ENCODE results near the gene BFSP2. TPM values are rescaled to one million over a fixed set of nuclear protein-coding genes. Genes with fewer than 3 reads are reported as not detected.
A peak's percentile ranks its signal among the peaks of the same experiment; 100 is the strongest.

The BFSP2 gene
- total RNA-seq, 1 donor from 2014 or later = not detected

DNA sequence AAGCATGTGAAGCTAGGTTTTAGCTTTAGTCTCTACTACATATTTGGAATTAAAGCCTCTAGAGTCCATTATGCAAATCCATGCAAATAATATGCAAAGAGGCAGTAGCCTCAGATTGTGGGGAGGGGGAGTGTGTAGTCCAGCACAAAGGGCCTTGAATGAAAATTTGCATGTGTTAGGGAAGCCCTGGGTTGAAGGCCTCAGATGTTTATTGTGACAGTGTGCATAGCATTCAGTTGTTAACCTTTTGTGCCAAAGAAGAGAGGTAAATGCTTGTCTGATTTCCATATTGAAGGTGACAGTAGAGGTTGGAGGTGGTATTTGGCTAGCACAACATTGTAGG, 24.5 kb upstream of the BFSP2 start:
- TF ChIP-seq, protein P1, sequence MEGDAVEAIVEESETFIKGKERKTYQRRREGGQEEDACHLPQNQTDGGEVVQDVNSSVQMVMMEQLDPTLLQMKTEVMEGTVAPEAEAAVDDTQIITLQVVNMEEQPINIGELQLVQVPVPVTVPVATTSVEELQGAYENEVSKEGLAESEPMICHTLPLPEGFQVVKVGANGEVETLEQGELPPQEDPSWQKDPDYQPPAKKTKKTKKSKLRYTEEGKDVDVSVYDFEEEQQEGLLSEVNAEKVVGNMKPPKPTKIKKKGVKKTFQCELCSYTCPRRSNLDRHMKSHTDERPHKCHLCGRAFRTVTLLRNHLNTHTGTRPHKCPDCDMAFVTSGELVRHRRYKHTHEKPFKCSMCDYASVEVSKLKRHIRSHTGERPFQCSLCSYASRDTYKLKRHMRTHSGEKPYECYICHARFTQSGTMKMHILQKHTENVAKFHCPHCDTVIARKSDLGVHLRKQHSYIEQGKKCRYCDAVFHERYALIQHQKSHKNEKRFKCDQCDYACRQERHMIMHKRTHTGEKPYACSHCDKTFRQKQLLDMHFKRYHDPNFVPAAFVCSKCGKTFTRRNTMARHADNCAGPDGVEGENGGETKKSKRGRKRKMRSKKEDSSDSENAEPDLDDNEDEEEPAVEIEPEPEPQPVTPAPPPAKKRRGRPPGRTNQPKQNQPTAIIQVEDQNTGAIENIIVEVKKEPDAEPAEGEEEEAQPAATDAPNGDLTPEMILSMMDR (IDR thresholded peaks at IDR 0.05) = no peak
- DNase-seq (ENCODE audit: extremely low spot score, unreplicated experiment) = no peak
- no peaks in the 10 kb centered on the region for H3K9me3 Mint-ChIP-seq (ENCODE audit: unreplicated experiment)
- no peak overlapping the region for H3K4me3 Mint-ChIP-seq (ENCODE audit: unreplicated experiment)
- peaks cover 4% of the 10 kb centered on the region for H3K4me1 Mint-ChIP-seq (ENCODE audit: unreplicated experiment)
- no peaks in the 10 kb centered on the region for H3K27me3 Mint-ChIP-seq (ENCODE audit: unreplicated experiment)
- H3K36me3 Mint-ChIP-seq (ENCODE audit: unreplicated experiment) = no peaks in the 10 kb centered on the region
- no peak overlapping the region for H3K27ac Mint-ChIP-seq (ENCODE audit: unreplicated experiment)

DNA sequence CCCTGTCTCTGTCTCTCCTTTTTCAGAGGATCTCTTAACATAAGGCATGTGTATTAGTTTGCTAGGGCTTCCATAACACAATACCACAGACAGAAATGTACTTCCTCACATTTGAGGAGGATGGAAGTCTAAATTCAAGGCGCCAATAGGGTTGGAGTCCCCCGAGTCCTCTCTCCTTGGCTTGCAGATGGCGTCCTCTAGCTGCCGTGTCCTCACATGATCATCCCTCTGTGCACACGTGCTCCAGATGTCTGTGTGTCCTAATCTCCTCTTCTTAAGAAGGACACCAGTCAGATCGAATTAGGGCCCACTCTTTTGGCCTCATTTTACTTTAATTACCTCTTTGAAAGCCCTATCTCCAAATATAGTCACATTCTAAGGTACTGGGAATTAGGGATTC, 23.0 kb upstream of the BFSP2 start:
- Mint-ChIP-seq H3K27me3 (ENCODE audit: unreplicated experiment) (peaks cover 4% of the 10 kb centered on the region), H3K9me3 (ENCODE audit: unreplicated experiment) (no peaks in the 10 kb centered on the region), H3K36me3 (ENCODE audit: unreplicated experiment) (no peaks in the 10 kb centered on the region), H3K4me3 (ENCODE audit: unreplicated experiment) (no peak overlapping the region), H3K4me1 (ENCODE audit: unreplicated experiment) (peaks cover 4% of the 10 kb centered on the region), H3K27ac (ENCODE audit: unreplicated experiment) (no peak overlapping the region)
- TF ChIP-seq, protein P1 (IDR thresholded peaks at IDR 0.05) = no peak
- no peak for DNase-seq (ENCODE audit: extremely low spot score, unreplicated experiment)

DNA sequence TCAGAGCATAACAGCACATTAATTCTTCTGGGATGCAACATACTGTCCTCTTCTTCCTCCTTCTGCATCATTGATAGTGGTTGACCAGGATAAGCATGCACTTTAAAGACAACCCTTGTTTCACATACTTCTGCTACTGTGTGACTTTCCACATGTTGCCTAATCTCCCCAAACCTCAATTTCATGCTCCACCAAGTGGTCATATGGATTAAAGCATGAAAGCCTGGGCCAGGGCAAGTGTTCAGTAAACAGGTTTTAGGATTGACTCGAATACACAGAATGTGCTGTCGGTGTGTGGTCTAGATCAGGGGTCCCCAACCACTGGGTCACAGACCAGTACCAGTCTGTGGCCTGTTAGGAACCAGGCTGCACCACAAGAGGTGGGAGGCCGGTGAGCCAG, 22.5 kb upstream of the BFSP2 start:
- H3K4me3 Mint-ChIP-seq (ENCODE audit: unreplicated experiment) = no peak overlapping the region
- H3K36me3 Mint-ChIP-seq (ENCODE audit: unreplicated experiment) = no peaks in the 10 kb centered on the region
- H3K9me3 Mint-ChIP-seq (ENCODE audit: unreplicated experiment) = no peaks in the 10 kb centered on the region
- H3K27me3 Mint-ChIP-seq (ENCODE audit: unreplicated experiment) = peaks cover 4% of the 10 kb centered on the region
- TF ChIP-seq, protein P1 (IDR thresholded peaks at IDR 0.05) = peak; percentile 66
- H3K27ac Mint-ChIP-seq (ENCODE audit: unreplicated experiment) = no peak overlapping the region
- DNase-seq (ENCODE audit: extremely low spot score, unreplicated experiment) = no peak
- peaks cover 4% of the 10 kb centered on the region for H3K4me1 Mint-ChIP-seq (ENCODE audit: unreplicated experiment)

DNA sequence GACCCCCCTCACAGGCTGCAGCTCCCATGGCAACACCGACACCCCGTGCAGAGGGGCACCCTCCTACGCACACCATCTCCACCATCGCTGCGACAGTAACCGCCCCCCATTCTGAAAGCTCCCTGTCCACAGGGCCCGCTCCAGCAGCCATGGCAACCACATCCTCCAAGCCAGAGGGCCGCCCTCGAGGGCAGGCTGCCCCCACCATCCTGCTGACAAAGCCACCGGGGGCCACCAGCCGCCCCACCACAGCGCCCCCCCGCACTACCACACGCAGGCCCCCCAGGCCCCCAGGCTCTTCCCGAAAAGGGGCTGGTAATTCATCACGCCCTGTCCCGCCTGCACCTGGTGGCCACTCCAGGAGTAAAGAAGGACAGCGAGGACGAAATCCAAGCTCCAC, 19.9 kb upstream of the BFSP2 start:
- Mint-ChIP-seq H3K27ac (ENCODE audit: unreplicated experiment) (no peak overlapping the region), H3K4me1 (ENCODE audit: unreplicated experiment) (peaks cover 7% of the 10 kb centered on the region), H3K4me3 (ENCODE audit: unreplicated experiment) (no peak overlapping the region), H3K9me3 (ENCODE audit: unreplicated experiment) (no peaks in the 10 kb centered on the region), H3K27me3 (ENCODE audit: unreplicated experiment) (peaks cover 7% of the 10 kb centered on the region), H3K36me3 (ENCODE audit: unreplicated experiment) (no peaks in the 10 kb centered on the region)
- TF ChIP-seq, protein P1 (IDR thresholded peaks at IDR 0.05) = no peak
- no peak for DNase-seq (ENCODE audit: extremely low spot score, unreplicated experiment)

DNA sequence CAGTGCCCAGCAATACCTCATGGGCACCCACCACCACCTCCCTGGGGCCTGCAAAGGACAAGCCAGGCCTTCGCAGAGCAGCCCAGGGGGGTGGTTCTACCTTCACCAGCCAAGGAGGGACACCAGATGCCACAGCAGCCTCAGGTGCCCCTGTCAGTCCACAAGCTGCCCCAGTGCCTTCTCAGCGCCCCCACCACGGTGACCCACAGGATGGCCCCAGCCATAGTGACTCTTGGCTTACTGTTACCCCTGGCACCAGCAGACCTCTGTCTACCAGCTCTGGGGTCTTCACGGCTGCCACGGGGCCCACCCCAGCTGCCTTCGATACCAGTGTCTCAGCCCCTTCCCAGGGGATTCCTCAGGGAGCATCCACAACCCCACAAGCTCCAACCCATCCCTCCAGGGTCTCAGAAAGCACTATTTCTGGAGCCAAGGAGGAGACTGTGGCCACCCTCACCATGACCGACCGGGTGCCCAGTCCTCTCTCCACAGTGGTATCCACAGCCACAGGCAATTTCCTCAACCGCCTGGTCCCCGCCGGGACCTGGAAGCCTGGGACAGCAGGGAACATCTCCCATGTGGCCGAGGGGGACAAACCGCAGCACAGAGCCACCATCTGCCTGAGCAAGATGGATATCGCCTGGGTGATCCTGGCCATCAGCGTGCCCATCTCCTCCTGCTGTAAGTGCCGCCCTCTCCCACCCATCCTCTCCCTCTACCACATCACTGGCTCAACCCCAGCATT, 19.2 kb upstream of the BFSP2 start:
- H3K27ac Mint-ChIP-seq (ENCODE audit: unreplicated experiment) = no peak overlapping the region
- DNase-seq (ENCODE audit: extremely low spot score, unreplicated experiment) = no peak
- H3K9me3 Mint-ChIP-seq (ENCODE audit: unreplicated experiment) = no peaks in the 10 kb centered on the region
- H3K36me3 Mint-ChIP-seq (ENCODE audit: unreplicated experiment) = no peaks in the 10 kb centered on the region
- TF ChIP-seq, protein P1 (IDR thresholded peaks at IDR 0.05) = no peak
- no peak overlapping the region for H3K4me3 Mint-ChIP-seq (ENCODE audit: unreplicated experiment)
- H3K4me1 Mint-ChIP-seq (ENCODE audit: unreplicated experiment) = peaks cover 7% of the 10 kb centered on the region
- H3K27me3 Mint-ChIP-seq (ENCODE audit: unreplicated experiment) = peaks cover 7% of the 10 kb centered on the region
